GM13976 (cell line): Measurements from ENCODE around the gene GHR.
"Not testable (repeated sequence)": the region's sequence is repeated elsewhere in the genome, so short reads cannot be mapped to it uniquely, and the experiment has no call there.

Source experiments
- DNase-seq: peaks from one replicate; pipeline ENCODE4 v3.0.0; 2012; ENCODE audit warnings: low spot score
- CTCF ChIP-seq: IDR thresholded peaks from 2 replicates; pipeline ENCODE4 v1.5.1; 2012; ENCODE audit warnings: borderline replicate concordance, mild to moderate bottlenecking; ENCODE audit not compliant: insufficient read depth; ENCODE audit errors: extremely low read depth, missing control alignments, control extremely low read depth
- in situ Hi-C: fragments of 300-500 bp; cut with MboI; formaldehyde crosslinking; loops from one replicate; pipeline ENCODE4 v1.12.0; 2022; ENCODE audit warnings: low sequenced_read_pairs, mixed read lengths, inconsistent platforms; ENCODE audit not compliant: unreplicated experiment

GHR gene

GRCh38 chr5:42672925-42673324 lies 249.7 kb downstream of the GHR start:
- no peak for TF ChIP-seq CTCF
- DNase-seq: no peak
- in situ Hi-C loops: no loop called here

GRCh38 chr5:42675602-42676001 lies 252.4 kb downstream of the GHR start:
- no peak for DNase-seq
- no peak for TF ChIP-seq CTCF
- in situ Hi-C loops: no loop called here

GRCh38 chr5:42676362-42676761 lies 253.1 kb downstream of the GHR start:
- in situ Hi-C loops: no loop called here
- no peak for DNase-seq
- no peak for TF ChIP-seq CTCF

GRCh38 chr5:42677156-42677842 lies 254.1 kb downstream of the GHR start:
- no peak for TF ChIP-seq CTCF
- DNase-seq: no peak
- in situ Hi-C loops: no loop called here

GRCh38 chr5:42680046-42680445 lies 256.8 kb downstream of the GHR start:
- no peak for TF ChIP-seq CTCF
- in situ Hi-C loops: no loop called here

GRCh38 chr5:42685078-42685477 lies 261.8 kb downstream of the GHR start:
- in situ Hi-C loops, DNase-seq: not testable (repeated sequence)

More at GRCh38 chr5:42680046-42680445, 256.8 kb downstream of the GHR start:
- no peak for DNase-seq

- no peak for DNase-seq
- no peak for TF ChIP-seq CTCF
- in situ Hi-C loops: no loop called here
Measured at GRCh38 chr5:42689391-42689790, 266.2 kb downstream of the GHR start.
